ENCODE results near the gene DCUN1D3. TPM values are rescaled to one million over a fixed set of nuclear protein-coding genes. Genes with fewer than 3 reads are reported as not detected.
A peak's percentile ranks its signal among the peaks of the same experiment; 100 is the strongest.
"Not testable (repeated sequence)": the region's sequence is repeated elsewhere in the genome, so short reads cannot be mapped to it uniquely, and the experiment has no call there.

The DCUN1D3 gene
- total RNA-seq, 8 experiments from 2014 or later = 6.9 to 15.1 (median 11.0) TPM

- H3K4me1 ChIP-seq (replicated peaks in 1 of 2) = no peaks in the 10 kb centered on the region
- no peak overlapping the region for H3K4me3 ChIP-seq
- 78 to 100% (median 90%) methylated on average over 1 to 3 of the region's 3 CpGs for WGBS, 10 experiments
- no peak overlapping the region for H3K27ac ChIP-seq
- in situ Hi-C loops (cut with MboI; ENCODE audit: low pct_unique_long_range_greater_than_20kb in 2 of 9, low sequenced_read_pairs in 9 of 9, unreplicated experiment in 9 of 9) = loop anchor here in 1 of 9 experiments (25.0 kb wide), 1 partner anchor 465 kb away; the partner anchor contains the start of gene CRYM
- ATAC-seq (replicated peaks in 6 of 8) = no peak
These were observed 77.4 kb downstream of the DCUN1D3 start for GRCh38 chr16:20822521-20823325.

GRCh38 chr16:20821682-20822081 is 78.5 kb downstream of the DCUN1D3 start:
- H3K4me1 ChIP-seq (replicated peaks in 1 of 2) = no peaks in the 10 kb centered on the region
- in situ Hi-C loops (cut with MboI; ENCODE audit: low pct_unique_long_range_greater_than_20kb in 2 of 9, low sequenced_read_pairs in 9 of 9, unreplicated experiment in 9 of 9) = loop anchor here in 1 of 9 experiments (25.0 kb wide), 1 partner anchor 466 kb away; the partner anchor contains the start of gene CRYM
- ATAC-seq (replicated peaks in 6 of 8) = no peak
- no peak overlapping the region for H3K4me3 ChIP-seq
- 86 to 100% (median 94%) methylated on average over 2 to 4 of the region's 4 CpGs for WGBS, 10 experiments
- no peak overlapping the region for H3K27ac ChIP-seq

GRCh38 chr16:20818929-20819585 is 81.1 kb downstream of the DCUN1D3 start:
- no peak for ATAC-seq (replicated peaks in 6 of 8)
- Histone ChIP-seq H3K4me1 (replicated peaks in 1 of 2) (no peaks in the 10 kb centered on the region), H3K27ac (no peak overlapping the region), H3K4me3 (no peak overlapping the region)
- in situ Hi-C loops (cut with MboI; ENCODE audit: low pct_unique_long_range_greater_than_20kb in 2 of 9, low sequenced_read_pairs in 9 of 9, unreplicated experiment in 9 of 9) = loop anchor here in 1 of 9 experiments (25.0 kb wide), 1 partner anchor 468 kb away; the partner anchor contains the start of gene CRYM
- WGBS, 10 experiments = 82 to 100% (median 92%) methylated on average over 2 to 4 of the region's 4 CpGs; no CpG with 5 or more reads in 1 of the 10 experiments

GRCh38 chr16:20814784-20815183 is 85.4 kb downstream of the DCUN1D3 start:
- Histone ChIP-seq H3K4me3 (no peak overlapping the region), H3K27ac (no peak overlapping the region), H3K4me1 (replicated peaks in 1 of 2) (no peaks in the 10 kb centered on the region)
- ATAC-seq (replicated peaks in 6 of 8) = peak in 2 of 8 experiments; percentile 21 to 91
- in situ Hi-C loops (cut with MboI; ENCODE audit: low pct_unique_long_range_greater_than_20kb in 2 of 9, low sequenced_read_pairs in 9 of 9, unreplicated experiment in 9 of 9) = loop anchor here in 1 of 9 experiments (25.0 kb wide), 1 partner anchor 473 kb away; the partner anchor contains the start of gene CRYM
- WGBS, 10 experiments = 82 to 100% (median 90%) methylated on average over 1 to 4 of the region's 4 CpGs

GRCh38 chr16:20812510-20812909 is 87.6 kb downstream of the DCUN1D3 start:
- Histone ChIP-seq H3K4me3 (no peak overlapping the region), H3K27ac (no peak overlapping the region), H3K4me1 (replicated peaks in 1 of 2) (no peaks in the 10 kb centered on the region)
- in situ Hi-C loops (cut with MboI; ENCODE audit: low pct_unique_long_range_greater_than_20kb in 2 of 9, low sequenced_read_pairs in 9 of 9, unreplicated experiment in 9 of 9) = loop anchor here in 1 of 9 experiments (25.0 kb wide), 1 partner anchor 475 kb away; the partner anchor contains the start of gene CRYM
- WGBS, 10 experiments = 70 to 100% (median 87%) methylated on average over 1 to 2 of the region's 2 CpGs; no CpG with 5 or more reads in 4 of the 10 experiments
- ATAC-seq (replicated peaks in 6 of 8) = no peak

- WGBS, 10 experiments = 78 to 100% (median 89%) methylated on average over 3 to 10 of the region's 10 CpGs; no CpG with 5 or more reads in 1 of the 10 experiments
- ATAC-seq (replicated peaks in 6 of 8) = no peak
- Histone ChIP-seq H3K27ac (no peak overlapping the region), H3K4me1 (replicated peaks in 1 of 2) (no peaks in the 10 kb centered on the region), H3K4me3 (no peak overlapping the region)
- in situ Hi-C loops (cut with MboI; ENCODE audit: low pct_unique_long_range_greater_than_20kb in 2 of 9, low sequenced_read_pairs in 9 of 9, unreplicated experiment in 9 of 9) = loop anchor here in 1 of 9 experiments (25.0 kb wide), 1 partner anchor 475 kb away; the partner anchor contains the start of gene CRYM
These were observed 88.2 kb downstream of the DCUN1D3 start for GRCh38 chr16:20811889-20812439.

GRCh38 chr16:20807862-20808261 is 92.3 kb downstream of the DCUN1D3 start:
- no peak overlapping the region for H3K27ac ChIP-seq
- peaks cover 0 to 6% of the 10 kb centered on the region in 2 donors for H3K4me1 ChIP-seq (replicated peaks in 1 of 2)
- 83 to 100% (median 91%) methylated on average over 1 to 7 of the region's 11 CpGs; no CpG with 5 or more reads in 3 of the 10 experiments for WGBS, 10 experiments
- no peak overlapping the region for H3K4me3 ChIP-seq
- in situ Hi-C loops (cut with MboI; ENCODE audit: low pct_unique_long_range_greater_than_20kb in 2 of 9, low sequenced_read_pairs in 9 of 9, unreplicated experiment in 9 of 9) = loop anchor here in 1 of 9 experiments (25.0 kb wide), 1 partner anchor 479 kb away; the partner anchor contains the start of gene CRYM
- ATAC-seq (replicated peaks in 6 of 8) = no peak

GRCh38 chr16:20806168-20807050 is 93.7 kb downstream of the DCUN1D3 start, which contains the start of the genes ERI2 and REXO5:
TSS of gene ERI2 (minus strand) at chr16:20806472. CDS start at chr16:20806430, 42 bp downstream.
TSS of gene REXO5 (plus strand) at chr16:20806527. CDS start at chr16:20806954, 427 bp downstream.
- Histone ChIP-seq H3K27ac (peak within 1 kb of the TSS; percentile 41 to 74), H3K4me1 (replicated peaks in 1 of 2) (peaks cover 0 to 6% of the 10 kb centered on the region in 2 donors), H3K4me3 (peak within 1 kb of the TSS; percentile 61 to 92 (median 71))
- in situ Hi-C loops (cut with MboI; ENCODE audit: low pct_unique_long_range_greater_than_20kb in 2 of 9, low sequenced_read_pairs in 9 of 9, unreplicated experiment in 9 of 9) = loop anchor here in 1 of 9 experiments (25.0 kb wide), 1 partner anchor 481 kb away; the partner anchor contains the start of gene CRYM
- 0% methylated on average over 1 to 19 of the region's 74 CpGs; no CpG with 5 or more reads in 5 of the 10 experiments for WGBS, 10 experiments
- ATAC-seq (replicated peaks in 6 of 8) = peak; percentile 88 to 96 (median 95)

GRCh38 chr16:20805684-20806167 is 94.4 kb downstream of the DCUN1D3 start:
- in situ Hi-C loops (cut with MboI; ENCODE audit: low pct_unique_long_range_greater_than_20kb in 2 of 9, low sequenced_read_pairs in 9 of 9, unreplicated experiment in 9 of 9) = loop anchor here in 1 of 9 experiments (25.0 kb wide), 1 partner anchor 482 kb away; the partner anchor contains the start of gene CRYM
- H3K4me1 ChIP-seq (replicated peaks in 1 of 2); ATAC-seq (replicated peaks in 6 of 8): not testable (repeated sequence)
- 0 to 21% (median 4%) methylated on average over 2 to 12 of the region's 12 CpGs; no CpG with 5 or more reads in 1 of the 10 experiments for WGBS, 10 experiments
- Histone ChIP-seq H3K27ac (peak overlapping the region; percentile 41 to 74), H3K4me3 (peak overlapping the region; percentile 61 to 92 (median 71))

All from motor neuron (in vitro differentiated cells).